HG02588 (cell line): ENCODE results near the gene GATAD2A.

Experiments used
- ATAC-seq: cut with Tn5 transposase; IDR thresholded peaks from one replicate; pipeline ENCODE4 v1.9.1; 2021; ENCODE audit warnings: mild to moderate bottlenecking, moderate library complexity; ENCODE audit not compliant: unreplicated experiment

The GATAD2A gene

DNA sequence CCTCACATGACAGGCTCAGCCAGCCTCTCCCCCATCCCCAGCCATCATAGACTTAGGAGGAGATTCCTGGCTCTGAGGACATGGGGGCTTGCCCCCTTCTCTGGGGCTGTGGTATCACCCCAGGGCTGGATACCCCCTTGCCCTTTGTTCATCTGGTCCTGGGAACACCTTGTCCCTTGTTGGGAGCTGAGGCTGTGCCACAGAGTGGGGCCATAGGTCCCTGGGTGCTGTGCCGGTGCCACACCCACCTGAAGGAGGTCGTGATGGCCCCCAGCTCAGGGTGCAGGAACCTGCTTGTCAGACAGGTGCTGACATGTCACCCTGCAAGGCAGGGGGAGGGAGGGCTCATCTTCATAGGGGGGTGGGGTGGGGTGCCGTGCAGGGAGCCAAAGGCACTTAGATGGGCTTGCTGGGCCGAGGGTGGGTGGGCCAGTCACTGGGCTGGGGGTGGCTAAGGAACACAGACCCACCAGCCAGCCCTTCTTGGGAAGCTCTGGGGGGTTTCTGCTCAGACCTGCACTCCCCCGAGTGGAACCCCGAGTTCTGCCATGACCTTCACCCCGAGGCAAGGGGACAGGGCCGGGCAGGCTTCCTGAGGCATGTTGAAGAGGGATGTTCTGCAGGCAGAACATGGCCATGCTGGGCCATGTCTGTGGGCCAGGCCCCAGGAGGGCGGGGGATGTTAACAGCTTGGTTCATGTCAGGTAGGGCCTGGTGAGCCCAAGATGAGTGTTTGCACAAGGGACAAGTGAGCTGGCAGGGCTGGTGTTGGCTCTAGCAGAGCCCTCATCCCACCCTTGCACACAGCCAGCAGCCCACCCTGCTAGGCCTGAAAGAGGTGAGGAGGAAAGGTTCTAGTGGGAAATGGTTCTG, 81.8 kb downstream of the GATAD2A start:
- ATAC-seq: no peak

DNA sequence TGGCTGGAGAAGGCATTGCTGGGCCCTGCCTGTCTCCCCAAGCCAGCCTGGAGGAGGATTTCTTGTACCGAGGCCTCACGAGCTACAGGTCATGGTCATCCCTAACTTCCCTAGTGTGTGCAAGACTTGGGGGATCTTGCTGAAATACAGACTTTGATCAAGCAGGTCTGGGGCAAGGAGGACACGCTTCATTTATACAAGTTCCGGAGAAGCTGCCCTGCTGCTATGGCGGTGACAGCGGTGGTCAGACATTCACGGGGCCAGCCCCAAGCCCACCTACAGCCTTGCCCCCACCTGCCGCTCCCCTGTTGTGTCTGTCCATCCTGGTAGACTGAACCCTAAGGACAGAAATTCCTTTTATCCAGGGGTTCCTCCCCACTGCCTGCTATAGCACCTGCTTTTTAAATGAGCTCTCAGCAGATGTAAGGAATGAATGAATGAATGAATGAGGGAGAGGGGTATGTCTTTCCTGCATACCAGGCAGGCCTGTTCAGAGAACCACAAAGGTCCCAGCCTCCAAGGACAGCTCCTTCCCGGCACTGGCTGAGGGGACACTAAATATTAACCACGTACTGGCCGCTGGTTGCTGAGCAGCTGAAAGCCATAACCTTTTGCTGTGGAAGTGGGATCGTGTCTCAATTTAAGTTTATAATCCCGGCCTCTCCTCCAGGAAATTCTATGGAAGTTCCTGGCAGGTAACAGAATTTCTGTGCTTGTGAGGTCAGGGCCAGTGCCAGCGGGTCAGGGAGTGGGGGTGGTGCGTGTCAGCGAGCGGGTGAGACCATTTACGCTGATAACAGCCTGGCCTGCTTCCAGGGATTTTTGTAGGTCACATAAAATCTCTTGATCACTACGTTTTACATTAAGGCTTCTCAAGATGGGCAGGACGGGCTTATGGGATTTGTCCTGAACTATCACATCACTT, 82.7 kb downstream of the GATAD2A start:
- ATAC-seq: no peak

GRCh38 chr19:19488875-19489690, 83.6 kb downstream of the GATAD2A start:
- ATAC-seq: peak; percentile 52

DNA sequence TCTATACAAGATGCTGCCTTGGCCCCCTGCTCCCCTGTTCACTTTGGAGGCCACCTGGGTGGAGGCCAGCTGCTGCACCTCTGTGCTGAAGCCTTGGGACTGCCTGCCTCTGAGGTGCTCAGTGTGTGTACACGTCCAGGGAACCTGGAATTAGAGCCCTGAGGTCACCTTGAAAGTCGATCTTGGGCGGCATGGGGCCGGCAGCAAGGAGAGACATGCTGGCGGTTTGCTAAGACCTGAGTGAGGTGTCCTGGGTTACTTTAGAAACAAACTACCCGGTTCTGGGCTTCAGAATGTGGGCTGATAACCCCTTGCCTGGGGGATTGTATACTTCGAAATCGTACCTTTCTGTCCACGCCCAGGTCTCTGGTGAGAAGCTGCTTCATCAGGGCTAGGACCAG, 84.3 kb downstream of the GATAD2A start:
- ATAC-seq: no peak

DNA sequence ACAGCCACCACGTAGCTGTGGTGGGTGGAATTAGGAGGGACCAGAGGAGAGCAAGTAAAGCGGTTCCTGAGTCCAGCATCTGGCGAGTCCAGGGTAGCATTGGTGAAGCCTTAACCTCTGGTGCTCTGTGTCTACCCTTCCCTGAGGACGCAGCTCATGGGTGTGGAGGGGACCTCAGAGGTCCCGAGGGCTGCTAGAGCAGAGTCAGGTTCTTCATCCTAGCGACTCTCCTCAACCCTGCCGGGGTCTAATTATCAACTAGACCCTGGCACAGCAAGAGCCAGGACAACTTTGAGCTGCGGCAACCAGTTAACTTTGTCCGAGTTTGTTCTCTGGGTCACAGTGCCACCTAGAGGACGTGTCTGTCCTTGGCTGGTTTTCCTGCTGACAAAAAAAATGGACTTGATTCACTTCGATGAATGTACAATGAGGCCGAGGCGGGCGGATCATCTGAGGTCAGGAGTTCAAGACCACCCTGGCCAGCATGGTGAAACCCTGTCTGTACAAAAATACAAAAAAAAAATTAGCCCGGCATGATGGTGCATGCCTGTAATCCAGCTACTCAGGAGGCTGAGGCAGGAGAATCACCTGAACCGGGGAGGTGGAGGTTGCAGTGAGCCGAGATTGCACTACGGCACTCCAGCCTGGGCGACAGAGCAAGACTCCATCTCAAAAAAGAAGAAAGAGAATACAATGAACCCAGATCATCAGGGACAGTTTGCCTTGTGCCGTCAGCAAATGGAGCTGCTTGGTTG, 84.9 kb downstream of the GATAD2A start:
- ATAC-seq: no peak

- no peak for ATAC-seq
Measured at GRCh38 chr19:19491321-19492025, 86.0 kb downstream of the GATAD2A start.

- ATAC-seq: no peak
Measured at GRCh38 chr19:19492026-19492610, 86.6 kb downstream of the GATAD2A start.

GRCh38 chr19:19493841-19494546, 88.5 kb downstream of the GATAD2A start:
- no peak for ATAC-seq

GRCh38 chr19:19495614-19496603, 90.4 kb downstream of the GATAD2A start:
- ATAC-seq: no peak

DNA sequence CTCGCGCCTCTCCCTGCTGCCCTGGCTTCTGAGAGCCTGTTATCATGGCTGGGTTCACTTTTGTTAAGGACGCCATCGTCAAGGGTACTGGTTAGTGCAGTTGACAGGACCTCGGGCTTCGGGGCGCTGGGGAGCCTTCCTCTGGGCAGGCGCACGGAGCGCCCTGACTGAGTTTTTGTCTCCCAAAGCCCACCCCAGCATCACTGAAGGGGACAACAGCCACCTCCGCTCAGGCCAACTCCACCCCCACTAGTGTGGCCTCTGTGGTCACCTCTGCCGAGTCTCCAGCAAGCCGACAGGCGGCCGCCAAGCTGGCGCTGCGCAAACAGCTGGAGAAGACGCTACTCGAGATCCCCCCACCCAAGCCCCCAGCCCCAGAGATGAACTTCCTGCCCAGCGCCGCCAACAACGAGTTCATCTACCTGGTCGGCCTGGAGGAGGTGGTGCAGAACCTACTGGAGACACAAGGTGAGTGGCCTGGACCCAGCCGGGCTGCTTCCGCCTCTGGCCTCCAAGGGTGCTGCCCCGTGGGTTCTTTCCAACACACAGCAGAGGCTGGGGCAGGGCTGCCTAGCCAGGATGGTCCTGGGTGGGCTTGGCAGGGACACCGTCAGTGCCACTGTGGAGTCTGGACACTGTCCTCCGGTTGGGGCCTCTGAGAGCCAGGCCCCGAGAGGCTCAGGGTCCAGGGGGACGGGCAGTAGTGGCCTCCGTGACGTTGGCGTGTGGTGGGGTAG, 92.9 kb downstream of the GATAD2A start:
- ATAC-seq: no peak

- ATAC-seq: no peak
Measured at GRCh38 chr19:19499272-19499995, 94.0 kb downstream of the GATAD2A start.

- ATAC-seq: no peak
Measured at GRCh38 chr19:19500975-19501644, 95.6 kb downstream of the GATAD2A start.

GRCh38 chr19:19501798-19502197, 96.3 kb downstream of the GATAD2A start:
- no peak for ATAC-seq

DNA sequence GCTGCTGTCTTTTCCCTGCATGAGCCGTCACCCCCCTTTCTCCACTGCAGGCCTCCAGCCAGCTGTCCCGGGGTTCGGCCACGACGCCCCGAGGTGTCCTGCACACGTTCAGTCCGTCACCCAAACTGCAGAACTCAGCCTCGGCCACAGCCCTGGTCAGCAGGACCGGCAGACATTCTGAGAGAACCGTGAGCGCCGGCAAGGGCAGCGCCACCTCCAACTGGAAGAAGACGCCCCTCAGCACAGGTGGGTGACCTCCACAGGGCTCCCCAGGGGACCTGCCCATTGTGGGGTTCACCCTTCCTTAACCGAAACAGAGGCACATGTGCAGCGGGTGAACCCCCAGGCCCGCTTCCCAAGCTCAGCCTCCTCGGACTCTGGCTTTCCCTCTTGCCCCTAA, 96.8 kb downstream of the GATAD2A start:
- ATAC-seq: no peak

DNA sequence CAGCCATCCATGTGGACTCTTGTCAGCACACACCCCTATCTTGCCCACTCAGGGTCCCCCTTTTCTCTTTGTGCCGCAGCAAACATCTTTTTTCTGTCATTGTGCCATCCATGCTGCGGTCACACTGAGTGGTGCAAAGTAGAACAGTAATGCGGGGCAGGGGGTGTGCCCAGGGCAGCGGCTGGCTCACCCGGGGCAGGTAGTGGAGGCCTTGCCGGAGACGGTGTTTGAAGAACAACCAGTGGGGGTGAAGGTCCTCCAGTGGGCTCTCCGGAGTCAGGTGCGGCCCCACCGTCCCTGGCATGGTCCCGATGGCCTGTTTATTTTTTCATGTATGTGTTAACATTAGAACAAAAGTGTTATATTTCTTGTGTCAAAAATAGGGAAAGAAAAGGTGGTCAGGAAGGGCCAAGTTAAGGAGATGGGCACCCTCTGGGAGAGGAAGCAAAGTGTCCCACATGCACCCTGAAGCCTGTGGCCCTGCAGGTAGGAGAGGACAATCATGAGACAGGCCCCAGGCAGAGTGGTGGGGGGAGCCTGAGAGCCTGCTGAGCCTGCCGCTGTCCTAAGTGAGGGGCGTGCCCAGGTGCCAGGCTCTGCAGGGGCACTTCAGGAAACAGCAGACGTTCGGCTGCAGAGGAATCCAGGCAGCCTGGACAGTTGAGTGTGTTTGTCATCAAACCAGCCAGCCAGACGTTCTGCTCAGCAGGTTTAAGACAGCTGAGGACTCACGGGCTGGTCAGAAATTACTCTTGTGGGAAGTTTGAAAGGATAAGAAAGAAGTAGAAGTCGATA, 97.5 kb downstream of the GATAD2A start:
- no peak for ATAC-seq
